ENCODE measurements around the gene USP2.
"Not testable (repeated sequence)": the region's sequence is repeated elsewhere in the genome, so short reads cannot be mapped to it uniquely, and the experiment has no call there.

DNA sequence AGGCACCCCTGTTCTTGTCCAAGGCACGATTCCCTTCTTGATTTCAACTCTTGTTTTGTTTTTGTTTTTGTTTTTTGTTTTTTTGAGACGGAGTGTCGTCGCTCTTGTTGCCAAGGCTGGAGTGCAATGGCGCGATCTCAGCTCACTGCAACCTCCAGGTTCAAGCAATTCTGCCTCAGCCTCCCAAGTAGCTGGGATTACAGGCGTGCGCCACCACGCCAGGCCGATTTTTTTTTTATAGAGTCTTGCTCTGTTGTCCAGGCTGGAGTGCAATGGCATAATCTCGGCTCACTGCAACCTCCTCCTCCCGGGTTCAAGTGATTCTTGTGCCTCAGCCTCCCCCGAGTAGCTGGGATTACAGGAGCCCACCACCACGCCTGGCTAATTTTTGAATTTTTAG is 1.0 kb upstream of the USP2 start:
- TF ChIP-seq CTCF, POLR2AphosphoS5, POLR2A (IDR thresholded peaks at IDR 0.05): not testable (repeated sequence)
